GM18858 (cell line): ENCODE data around the gene C6orf15.

ENCODE experiments used
- ATAC-seq: cut with Tn5 transposase; IDR thresholded peaks from one replicate; pipeline ENCODE4 v1.9.1; 2021; ENCODE audit not compliant: unreplicated experiment

The C6orf15 gene

GRCh38 chr6:31131595-31131994, 19.2 kb upstream of the C6orf15 start:
- ATAC-seq: no peak

- ATAC-seq: no peak
These were observed 18.4 kb upstream of the C6orf15 start for GRCh38 chr6:31130751-31131150.

GRCh38 chr6:31129130-31129529, 16.8 kb upstream of the C6orf15 start:
- ATAC-seq: no peak

DNA sequence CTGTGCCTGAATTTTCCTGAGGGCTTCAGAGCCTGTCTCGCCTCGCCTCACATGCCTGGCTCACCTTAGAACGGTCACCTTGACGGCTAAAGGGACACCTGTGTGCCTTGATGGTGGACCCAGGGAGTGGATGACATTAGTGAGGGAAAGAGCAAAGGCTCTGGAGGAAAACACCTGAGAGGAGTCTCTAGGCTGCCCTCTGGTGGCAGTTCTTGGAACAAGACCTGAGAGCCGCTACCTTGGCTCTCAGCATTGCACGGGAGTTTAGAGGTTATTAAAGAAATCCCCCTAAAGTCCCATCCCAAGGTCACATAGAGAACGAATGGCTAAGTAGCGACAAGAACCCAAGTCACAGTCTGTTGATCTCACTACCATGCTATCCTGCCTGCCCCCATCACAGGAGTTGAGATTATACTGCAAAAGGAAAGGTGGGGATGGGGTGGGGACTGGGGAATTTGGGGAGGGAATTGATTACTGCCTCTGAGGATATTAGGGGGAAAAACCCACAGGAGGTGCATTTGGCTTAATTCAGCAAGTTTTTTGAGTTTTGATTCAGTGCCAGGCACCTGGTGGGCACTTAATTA, 15.8 kb upstream of the C6orf15 start:
- no peak for ATAC-seq

- ATAC-seq: no peak
These were observed 14.2 kb upstream of the C6orf15 start for GRCh38 chr6:31126396-31127175.

GRCh38 chr6:31125586-31126363, 13.4 kb upstream of the C6orf15 start:
- no peak for ATAC-seq

DNA sequence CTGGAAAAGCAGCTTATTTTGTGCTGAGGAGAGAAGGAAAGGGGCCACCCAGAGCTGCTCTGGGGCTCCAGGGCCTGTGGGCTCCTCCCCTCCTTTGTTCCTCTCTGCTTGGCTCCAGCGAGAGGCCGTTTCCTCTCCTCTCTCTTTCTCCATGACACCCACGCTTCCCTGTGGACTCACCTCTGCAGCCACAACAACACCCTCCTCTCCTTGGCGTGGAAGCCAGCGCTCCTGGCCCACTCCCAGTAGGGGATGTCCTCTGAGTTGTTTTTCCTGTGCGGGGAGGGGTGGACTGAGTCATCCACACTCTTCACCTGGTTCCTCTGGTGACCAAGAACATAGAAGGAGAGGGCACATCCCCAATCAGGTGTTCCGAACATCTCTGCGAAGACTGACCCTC, 12.8 kb upstream of the C6orf15 start:
- ATAC-seq: no peak

- no peak for ATAC-seq
These were observed 10.7 kb upstream of the C6orf15 start for GRCh38 chr6:31122791-31123706.

GRCh38 chr6:31121131-31121790, 8.9 kb upstream of the C6orf15 start:
- ATAC-seq: no peak

- ATAC-seq: no peak
These were observed 8.0 kb upstream of the C6orf15 start, which contains the start of gene CDSN for GRCh38 chr6:31120151-31120915. CDSN (minus strand) TSS chr6:31120446; CDS start chr6:31120419, 27 bp downstream.

GRCh38 chr6:31118178-31118577, 5.8 kb upstream of the C6orf15 start:
- ATAC-seq: no peak

DNA sequence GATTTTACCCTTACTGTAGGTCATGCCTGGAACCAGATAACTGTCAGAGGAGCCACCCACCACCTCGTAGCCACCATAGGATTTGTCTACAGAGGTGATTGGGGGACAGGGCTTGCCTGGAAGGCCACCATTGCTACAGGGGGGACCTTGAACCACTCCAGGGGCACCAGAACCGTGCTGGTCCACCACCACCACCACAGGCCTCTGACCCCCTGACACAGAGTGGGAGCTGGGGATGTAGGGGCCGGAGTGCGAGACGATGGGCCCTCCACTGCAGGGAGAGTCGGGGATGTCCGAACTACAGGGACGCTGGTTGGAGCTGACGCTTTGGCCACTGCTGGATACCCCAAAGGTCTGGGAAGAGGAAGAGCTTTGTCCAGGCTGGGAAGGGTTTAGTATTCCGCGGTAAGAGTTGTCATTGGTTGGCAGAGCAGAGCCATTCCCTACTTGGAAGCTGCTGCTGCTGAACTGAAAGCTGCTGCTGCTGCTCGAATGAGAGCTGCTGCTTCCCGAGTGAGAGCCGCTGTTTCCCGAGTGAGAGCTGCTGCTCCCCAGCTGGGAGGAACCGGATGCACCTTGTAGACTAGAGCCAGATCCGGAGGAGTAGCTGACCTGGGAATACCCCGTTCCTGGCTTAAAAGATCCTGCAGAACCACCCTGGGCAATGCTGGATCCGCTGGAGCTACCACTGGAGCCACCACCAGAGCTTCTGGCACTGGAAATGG, 4.4 kb upstream of the C6orf15 start:
- no peak for ATAC-seq

GRCh38 chr6:31115941-31116560, 3.7 kb upstream of the C6orf15 start:
- no peak for ATAC-seq

DNA sequence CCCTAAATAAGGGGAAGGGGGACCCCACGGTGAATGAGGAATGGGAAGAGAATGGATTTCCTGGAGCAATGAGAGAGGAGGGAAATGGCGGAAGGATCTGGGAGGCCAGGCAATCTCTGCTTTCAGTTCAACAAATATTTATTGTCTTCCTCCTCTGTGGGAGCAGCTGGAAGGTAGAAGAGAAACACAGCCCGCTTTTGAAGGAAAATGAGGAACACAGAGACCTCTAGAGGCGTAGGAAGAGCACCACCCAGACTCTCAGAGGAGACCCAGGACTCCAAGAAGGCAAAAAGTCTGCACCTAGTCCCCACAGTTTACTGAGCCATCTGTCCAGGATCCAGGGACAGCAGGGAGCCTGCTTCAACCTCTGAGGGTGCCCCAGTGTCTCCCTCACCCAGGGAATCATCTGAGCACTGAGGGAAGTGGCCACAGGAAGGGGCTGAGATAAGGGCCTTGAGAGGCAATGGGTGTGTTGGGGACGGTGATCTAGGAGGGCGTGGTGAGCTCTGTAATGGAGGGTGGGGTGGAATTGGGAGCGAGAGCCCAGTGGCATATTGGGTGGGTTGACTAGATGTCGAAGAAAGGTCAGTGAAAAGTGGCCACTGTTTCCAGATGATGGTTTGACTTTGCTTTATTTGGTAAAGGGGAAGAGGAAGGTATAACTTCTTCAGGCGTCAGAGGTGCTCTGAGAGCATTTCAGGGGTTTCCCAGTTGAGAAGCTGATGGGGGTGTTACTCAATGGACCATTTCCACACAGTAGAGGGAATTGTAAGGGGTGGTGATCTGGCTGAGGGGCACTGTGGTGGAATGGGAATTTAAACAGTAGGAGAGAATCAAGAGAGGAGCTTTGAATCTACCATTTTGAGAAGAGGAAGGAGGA, 2.8 kb upstream of the C6orf15 start:
- no peak for ATAC-seq

DNA sequence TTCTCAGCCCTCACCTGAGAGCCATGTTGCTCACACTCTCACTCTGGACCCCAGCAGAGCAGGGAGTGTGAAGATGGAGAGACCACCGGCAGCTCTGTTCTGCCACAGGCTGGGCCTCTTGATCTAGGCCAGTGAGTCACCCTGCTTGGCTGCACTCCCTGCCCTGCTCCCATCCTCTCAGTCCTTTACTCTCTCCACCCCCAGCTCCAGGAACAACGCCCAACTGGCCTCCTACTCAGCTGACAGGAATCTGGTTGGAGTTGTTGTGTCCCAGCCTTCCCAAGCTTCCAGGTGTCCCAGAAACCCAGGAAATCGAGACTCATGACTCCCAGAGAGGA, 2.1 kb upstream of the C6orf15 start, which contains the start of gene PSORS1C1:
Gene PSORS1C1 (plus strand): TSS at position 260 of the 338 bp plus-strand sequence. CDS start 14,833 bp downstream, outside the sequence.
- no peak for ATAC-seq

DNA sequence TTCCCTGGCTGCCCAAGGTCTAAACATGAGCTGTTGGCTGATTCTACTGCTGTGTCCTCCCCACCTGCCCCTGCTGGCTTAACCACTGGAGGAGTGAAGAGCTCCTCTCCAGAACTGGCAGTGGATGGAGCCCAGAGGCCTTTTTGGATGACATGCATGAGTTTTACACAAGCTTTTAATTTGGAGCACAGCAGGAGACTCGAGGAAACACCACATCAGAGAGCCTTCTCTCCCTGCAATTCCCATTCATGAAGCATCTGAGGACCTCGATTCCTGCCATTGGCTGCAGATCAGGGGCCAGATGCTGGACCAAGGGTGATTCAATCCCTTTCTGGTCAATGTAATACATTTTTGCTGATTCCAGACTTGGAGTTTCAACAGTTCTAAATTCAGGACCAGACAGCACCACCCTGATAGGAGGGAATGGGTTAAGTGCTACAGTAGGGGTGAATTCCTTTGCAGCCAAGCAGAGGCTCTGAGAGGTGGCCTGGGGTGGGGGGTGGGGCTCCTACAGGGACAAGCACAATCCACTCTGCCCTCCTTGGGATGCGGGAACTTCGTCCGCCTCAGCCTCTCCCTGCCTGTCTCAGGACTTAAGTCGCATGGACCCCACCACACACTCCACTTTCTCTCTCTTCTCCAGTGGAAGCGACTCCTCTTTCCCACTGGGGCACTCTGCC, 1.6 kb upstream of the C6orf15 start:
- no peak for ATAC-seq

GRCh38 chr6:31111712-31112111, 663 bp downstream of the C6orf15 start:
- no peak for ATAC-seq
